ENCODE results near the gene PLEKHA6.

DNA sequence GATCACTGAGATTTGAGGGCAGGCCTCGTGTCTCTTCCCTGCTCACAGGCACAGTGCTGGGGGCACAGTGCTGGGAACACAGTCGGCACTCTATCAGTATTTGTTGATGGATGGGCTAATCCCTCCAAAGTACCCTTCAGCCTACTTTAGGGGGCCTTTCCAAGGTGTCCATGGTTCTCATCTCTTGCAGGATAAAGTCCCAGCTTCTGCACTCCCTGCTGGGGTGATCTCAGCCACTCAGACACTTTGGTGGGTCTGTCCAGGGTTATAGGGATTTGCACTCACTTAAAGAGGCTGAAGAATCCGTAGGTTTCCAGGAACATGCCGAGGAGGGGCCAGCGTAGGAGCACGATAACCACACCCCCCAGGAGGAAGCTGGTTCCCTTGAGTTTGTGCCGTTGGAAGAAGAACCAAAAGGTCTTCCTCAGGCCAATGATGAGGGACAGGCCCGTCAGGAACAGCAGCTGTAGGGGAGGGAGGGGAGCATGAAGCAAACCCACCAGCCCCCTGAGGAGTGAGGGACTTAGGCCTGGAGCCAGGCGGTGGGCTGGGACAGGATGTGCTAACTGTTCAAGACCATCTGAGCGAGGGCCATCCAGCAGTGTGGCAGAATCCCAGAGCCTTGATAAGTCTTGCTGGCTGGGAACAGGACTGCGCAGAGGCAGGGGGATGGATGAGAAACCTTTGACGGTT lies 158.2 kb downstream of the PLEKHA6 start:
- TF ChIP-seq, protein P1, sequence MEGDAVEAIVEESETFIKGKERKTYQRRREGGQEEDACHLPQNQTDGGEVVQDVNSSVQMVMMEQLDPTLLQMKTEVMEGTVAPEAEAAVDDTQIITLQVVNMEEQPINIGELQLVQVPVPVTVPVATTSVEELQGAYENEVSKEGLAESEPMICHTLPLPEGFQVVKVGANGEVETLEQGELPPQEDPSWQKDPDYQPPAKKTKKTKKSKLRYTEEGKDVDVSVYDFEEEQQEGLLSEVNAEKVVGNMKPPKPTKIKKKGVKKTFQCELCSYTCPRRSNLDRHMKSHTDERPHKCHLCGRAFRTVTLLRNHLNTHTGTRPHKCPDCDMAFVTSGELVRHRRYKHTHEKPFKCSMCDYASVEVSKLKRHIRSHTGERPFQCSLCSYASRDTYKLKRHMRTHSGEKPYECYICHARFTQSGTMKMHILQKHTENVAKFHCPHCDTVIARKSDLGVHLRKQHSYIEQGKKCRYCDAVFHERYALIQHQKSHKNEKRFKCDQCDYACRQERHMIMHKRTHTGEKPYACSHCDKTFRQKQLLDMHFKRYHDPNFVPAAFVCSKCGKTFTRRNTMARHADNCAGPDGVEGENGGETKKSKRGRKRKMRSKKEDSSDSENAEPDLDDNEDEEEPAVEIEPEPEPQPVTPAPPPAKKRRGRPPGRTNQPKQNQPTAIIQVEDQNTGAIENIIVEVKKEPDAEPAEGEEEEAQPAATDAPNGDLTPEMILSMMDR (IDR thresholded peaks at IDR 0.05; ENCODE audit: poor library complexity, severe bottlenecking): no peak
- TF ChIP-seq TAF1 (IDR thresholded peaks at IDR 0.05; ENCODE audit: low read depth) (no peak), POLR2AphosphoS5 (IDR thresholded peaks at IDR 0.05) (no peak), EP300 (conservative IDR thresholded peaks at IDR 0.05; ENCODE audit: poor library complexity, severe bottlenecking) (no peak), EZH2 (IDR thresholded peaks at IDR 0.05; ENCODE audit: borderline replicate concordance, insufficient read depth, low read length, poor library complexity, severe bottlenecking) (no peak), MXI1 (conservative IDR thresholded peaks at IDR 0.05; ENCODE audit: poor library complexity, severe bottlenecking) (no peak), RAD21 (conservative IDR thresholded peaks at IDR 0.05) (no peak), SMC3 (conservative IDR thresholded peaks at IDR 0.05; ENCODE audit: poor library complexity) (no peak)
- TF ChIP-seq, protein P2, sequence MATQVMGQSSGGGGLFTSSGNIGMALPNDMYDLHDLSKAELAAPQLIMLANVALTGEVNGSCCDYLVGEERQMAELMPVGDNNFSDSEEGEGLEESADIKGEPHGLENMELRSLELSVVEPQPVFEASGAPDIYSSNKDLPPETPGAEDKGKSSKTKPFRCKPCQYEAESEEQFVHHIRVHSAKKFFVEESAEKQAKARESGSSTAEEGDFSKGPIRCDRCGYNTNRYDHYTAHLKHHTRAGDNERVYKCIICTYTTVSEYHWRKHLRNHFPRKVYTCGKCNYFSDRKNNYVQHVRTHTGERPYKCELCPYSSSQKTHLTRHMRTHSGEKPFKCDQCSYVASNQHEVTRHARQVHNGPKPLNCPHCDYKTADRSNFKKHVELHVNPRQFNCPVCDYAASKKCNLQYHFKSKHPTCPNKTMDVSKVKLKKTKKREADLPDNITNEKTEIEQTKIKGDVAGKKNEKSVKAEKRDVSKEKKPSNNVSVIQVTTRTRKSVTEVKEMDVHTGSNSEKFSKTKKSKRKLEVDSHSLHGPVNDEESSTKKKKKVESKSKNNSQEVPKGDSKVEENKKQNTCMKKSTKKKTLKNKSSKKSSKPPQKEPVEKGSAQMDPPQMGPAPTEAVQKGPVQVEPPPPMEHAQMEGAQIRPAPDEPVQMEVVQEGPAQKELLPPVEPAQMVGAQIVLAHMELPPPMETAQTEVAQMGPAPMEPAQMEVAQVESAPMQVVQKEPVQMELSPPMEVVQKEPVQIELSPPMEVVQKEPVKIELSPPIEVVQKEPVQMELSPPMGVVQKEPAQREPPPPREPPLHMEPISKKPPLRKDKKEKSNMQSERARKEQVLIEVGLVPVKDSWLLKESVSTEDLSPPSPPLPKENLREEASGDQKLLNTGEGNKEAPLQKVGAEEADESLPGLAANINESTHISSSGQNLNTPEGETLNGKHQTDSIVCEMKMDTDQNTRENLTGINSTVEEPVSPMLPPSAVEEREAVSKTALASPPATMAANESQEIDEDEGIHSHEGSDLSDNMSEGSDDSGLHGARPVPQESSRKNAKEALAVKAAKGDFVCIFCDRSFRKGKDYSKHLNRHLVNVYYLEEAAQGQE (IDR thresholded peaks at IDR 0.05; ENCODE audit: borderline replicate concordance): no peak

Data from neural cell (in vitro differentiated cells).